OCI-LY3 (cell line): ENCODE data around the gene GYPA.

ENCODE experiments used
- EZH2phosphoT487 ChIP-seq: fragments of 200-600 bp; shearing (Covaris generic); IDR thresholded peaks from 2 replicates; pipeline ENCODE4 v1.6.1; 2018; ENCODE audit warnings: antibody characterized with exemption, mixed run types, low read depth
- TF ChIP-seq, protein P1 (sequence below): fragments of 200-600, 300-600 bp; sonication (generic); IDR thresholded peaks from 2 replicates; pipeline ENCODE4 v1.5.1; 2014; ENCODE audit warnings: antibody characterized with exemption, low read length, low read depth

DNA sequence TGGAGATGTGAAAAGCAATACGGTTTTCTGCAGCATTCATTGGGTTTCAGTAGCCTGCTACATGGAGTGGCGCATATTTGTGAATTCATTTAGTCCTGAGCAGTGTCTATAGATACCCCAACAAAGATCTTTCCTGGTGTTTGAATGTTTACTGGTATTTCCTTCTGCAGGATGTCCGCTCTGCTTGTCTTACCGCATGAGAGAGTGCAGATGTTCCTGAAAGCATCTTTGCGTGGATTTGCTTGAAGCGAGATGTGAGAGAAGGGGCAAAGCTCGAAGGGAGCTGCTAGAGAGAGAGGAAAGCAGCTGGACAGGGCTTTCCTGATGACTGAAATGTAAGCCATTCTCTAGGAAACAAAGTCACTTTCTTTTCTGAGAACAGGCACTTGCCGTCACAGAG is 40.9 kb upstream of the GYPA start:
- TF ChIP-seq, protein P1, sequence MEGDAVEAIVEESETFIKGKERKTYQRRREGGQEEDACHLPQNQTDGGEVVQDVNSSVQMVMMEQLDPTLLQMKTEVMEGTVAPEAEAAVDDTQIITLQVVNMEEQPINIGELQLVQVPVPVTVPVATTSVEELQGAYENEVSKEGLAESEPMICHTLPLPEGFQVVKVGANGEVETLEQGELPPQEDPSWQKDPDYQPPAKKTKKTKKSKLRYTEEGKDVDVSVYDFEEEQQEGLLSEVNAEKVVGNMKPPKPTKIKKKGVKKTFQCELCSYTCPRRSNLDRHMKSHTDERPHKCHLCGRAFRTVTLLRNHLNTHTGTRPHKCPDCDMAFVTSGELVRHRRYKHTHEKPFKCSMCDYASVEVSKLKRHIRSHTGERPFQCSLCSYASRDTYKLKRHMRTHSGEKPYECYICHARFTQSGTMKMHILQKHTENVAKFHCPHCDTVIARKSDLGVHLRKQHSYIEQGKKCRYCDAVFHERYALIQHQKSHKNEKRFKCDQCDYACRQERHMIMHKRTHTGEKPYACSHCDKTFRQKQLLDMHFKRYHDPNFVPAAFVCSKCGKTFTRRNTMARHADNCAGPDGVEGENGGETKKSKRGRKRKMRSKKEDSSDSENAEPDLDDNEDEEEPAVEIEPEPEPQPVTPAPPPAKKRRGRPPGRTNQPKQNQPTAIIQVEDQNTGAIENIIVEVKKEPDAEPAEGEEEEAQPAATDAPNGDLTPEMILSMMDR, result no peak
- TF ChIP-seq EZH2phosphoT487, result no peak
